Activated CD4-positive, alpha-beta T cell treated with anti-CD3 and anti-CD28 coated beads for 4 hours (primary cell): ENCODE measurements around the gene SRC.

ENCODE experiments used
- DNase-seq, 2 donors: peaks; one replicate each; pipeline ENCODE4 v3.0.0-alpha.2; 2020

The SRC gene

GRCh38 chr20:37315452-37316110 lies 30.4 kb upstream of the SRC start:
- no peak for DNase-seq

GRCh38 chr20:37316116-37316774 lies 29.7 kb upstream of the SRC start:
- no peak for DNase-seq

GRCh38 chr20:37316775-37317170 lies 29.2 kb upstream of the SRC start:
- no peak for DNase-seq

- DNase-seq = no peak
Observed at GRCh38 chr20:37317316-37317715, 28.6 kb upstream of the SRC start.

- DNase-seq = no peak
Observed at GRCh38 chr20:37317994-37318640, 27.8 kb upstream of the SRC start.

- no peak for DNase-seq
Observed at GRCh38 chr20:37319151-37319671, 26.7 kb upstream of the SRC start.

GRCh38 chr20:37323985-37324384 lies 22.0 kb upstream of the SRC start:
- no peak for DNase-seq

GRCh38 chr20:37325206-37325605 lies 20.7 kb upstream of the SRC start:
- DNase-seq = no peak

- no peak for DNase-seq
Observed at GRCh38 chr20:37326666-37327065, 19.3 kb upstream of the SRC start.

- no peak for DNase-seq
Observed at GRCh38 chr20:37327748-37328147, 18.2 kb upstream of the SRC start.

GRCh38 chr20:37328149-37328945 lies 17.6 kb upstream of the SRC start:
- DNase-seq = no peak

GRCh38 chr20:37329481-37330165 lies 16.3 kb upstream of the SRC start:
- DNase-seq = no peak

GRCh38 chr20:37330316-37330715 lies 15.6 kb upstream of the SRC start:
- no peak for DNase-seq

GRCh38 chr20:37331060-37331857 lies 14.7 kb upstream of the SRC start:
- no peak for DNase-seq

GRCh38 chr20:37333130-37333847 lies 12.7 kb upstream of the SRC start:
- DNase-seq = no peak

GRCh38 chr20:37333848-37334318 lies 12.1 kb upstream of the SRC start:
- no peak for DNase-seq

GRCh38 chr20:37334450-37334849 lies 11.5 kb upstream of the SRC start:
- DNase-seq = no peak

GRCh38 chr20:37335642-37336368 lies 10.1 kb upstream of the SRC start:
- no peak for DNase-seq

GRCh38 chr20:37336369-37337207 lies 9.4 kb upstream of the SRC start:
- peak; percentile 40 to 41 for DNase-seq
